ENCODE results near the gene PAK1. TPM values are rescaled to one million over a fixed set of nuclear protein-coding genes. Genes with fewer than 3 reads are reported as not detected.
"Not testable (repeated sequence)": the region's sequence is repeated elsewhere in the genome, so short reads cannot be mapped to it uniquely, and the experiment has no call there.

The PAK1 gene
- total RNA-seq, 1 donor from 2014 or later, result 33.1 TPM

- DNase-seq (ENCODE audit: low spot score), result no peak
- Mint-ChIP-seq H3K36me3 (ENCODE audit: low read depth) (peaks cover 24% of the 10 kb centered on the region), H3K27ac (no peak overlapping the region), H3K9me3 (no peaks in the 10 kb centered on the region), H3K4me1 (ENCODE audit: low read depth) (no peaks in the 10 kb centered on the region), H3K4me3 (no peak overlapping the region), H3K27me3 (ENCODE audit: insufficient read depth) (no peaks in the 10 kb centered on the region)
- intact Hi-C loops (cut with micrococcal nuclease), result no loop called here
Measured at GRCh38 chr11:77387701-77388100, 86.2 kb downstream of the PAK1 start.

GRCh38 chr11:77386178-77386577 is 87.7 kb downstream of the PAK1 start:
- Mint-ChIP-seq H3K4me1 (ENCODE audit: low read depth) (peaks cover 7% of the 10 kb centered on the region), H3K27me3 (ENCODE audit: insufficient read depth) (no peaks in the 10 kb centered on the region), H3K4me3 (no peak overlapping the region)

GRCh38 chr11:77385255-77385771 is 88.6 kb downstream of the PAK1 start:
- H3K27me3 Mint-ChIP-seq (ENCODE audit: insufficient read depth); DNase-seq (ENCODE audit: low spot score); H3K27ac Mint-ChIP-seq; H3K4me3 Mint-ChIP-seq; H3K9me3 Mint-ChIP-seq; intact Hi-C loops (cut with micrococcal nuclease): not testable (repeated sequence)
- peaks cover 17% of the 10 kb centered on the region for H3K36me3 Mint-ChIP-seq (ENCODE audit: low read depth)
- H3K4me1 Mint-ChIP-seq (ENCODE audit: low read depth), result peaks cover 16% of the 10 kb centered on the region

More at GRCh38 chr11:77386178-77386577, 87.7 kb downstream of the PAK1 start:
- H3K9me3 Mint-ChIP-seq, result no peaks in the 10 kb centered on the region
- intact Hi-C loops (cut with micrococcal nuclease), result no loop called here
- peaks cover 19% of the 10 kb centered on the region for H3K36me3 Mint-ChIP-seq (ENCODE audit: low read depth)
- H3K27ac Mint-ChIP-seq, result no peak overlapping the region
- no peak for DNase-seq (ENCODE audit: low spot score)

- no peaks in the 10 kb centered on the region for H3K27me3 Mint-ChIP-seq (ENCODE audit: insufficient read depth)
- peaks cover 22% of the 10 kb centered on the region for H3K36me3 Mint-ChIP-seq (ENCODE audit: low read depth)
- H3K27ac Mint-ChIP-seq, result no peak overlapping the region
- no peak overlapping the region for H3K4me3 Mint-ChIP-seq
- DNase-seq (ENCODE audit: low spot score), result no peak
- intact Hi-C loops (cut with micrococcal nuclease), result no loop called here
- H3K9me3 Mint-ChIP-seq, result no peaks in the 10 kb centered on the region
- peaks cover 16% of the 10 kb centered on the region for H3K4me1 Mint-ChIP-seq (ENCODE audit: low read depth)
Measured at GRCh38 chr11:77384571-77384970, 89.3 kb downstream of the PAK1 start.

- Mint-ChIP-seq H3K4me1 (ENCODE audit: low read depth) (peaks cover 16% of the 10 kb centered on the region), H3K36me3 (ENCODE audit: low read depth) (peaks cover 28% of the 10 kb centered on the region)
- H3K27ac Mint-ChIP-seq; H3K9me3 Mint-ChIP-seq; intact Hi-C loops (cut with micrococcal nuclease); H3K27me3 Mint-ChIP-seq (ENCODE audit: insufficient read depth); H3K4me3 Mint-ChIP-seq; DNase-seq (ENCODE audit: low spot score): not testable (repeated sequence)
Measured at GRCh38 chr11:77383349-77383748, 90.5 kb downstream of the PAK1 start.

- no peaks in the 10 kb centered on the region for H3K9me3 Mint-ChIP-seq
- no peak for DNase-seq (ENCODE audit: low spot score)
- no peak overlapping the region for H3K27ac Mint-ChIP-seq
- no peak overlapping the region for H3K4me3 Mint-ChIP-seq
- no peaks in the 10 kb centered on the region for H3K27me3 Mint-ChIP-seq (ENCODE audit: insufficient read depth)
- H3K4me1 Mint-ChIP-seq (ENCODE audit: low read depth), result peaks cover 16% of the 10 kb centered on the region
- H3K36me3 Mint-ChIP-seq (ENCODE audit: low read depth), result peaks cover 32% of the 10 kb centered on the region
- intact Hi-C loops (cut with micrococcal nuclease), result no loop called here
Measured at GRCh38 chr11:77381729-77382665, 91.9 kb downstream of the PAK1 start.

- no peak for DNase-seq (ENCODE audit: low spot score)
- H3K4me3 Mint-ChIP-seq, result no peak overlapping the region
- peaks cover 32% of the 10 kb centered on the region for H3K36me3 Mint-ChIP-seq (ENCODE audit: low read depth)
- intact Hi-C loops (cut with micrococcal nuclease), result no loop called here
- H3K9me3 Mint-ChIP-seq, result no peaks in the 10 kb centered on the region
- H3K27ac Mint-ChIP-seq, result no peak overlapping the region
- no peaks in the 10 kb centered on the region for H3K27me3 Mint-ChIP-seq (ENCODE audit: insufficient read depth)
- H3K4me1 Mint-ChIP-seq (ENCODE audit: low read depth), result peaks cover 16% of the 10 kb centered on the region
Measured at GRCh38 chr11:77379934-77380333, 94.0 kb downstream of the PAK1 start.

- Mint-ChIP-seq H3K27ac (peak overlapping the region; percentile 45), H3K4me1 (ENCODE audit: low read depth) (peaks cover 16% of the 10 kb centered on the region), H3K4me3 (no peak overlapping the region), H3K36me3 (ENCODE audit: low read depth) (peaks cover 29% of the 10 kb centered on the region), H3K27me3 (ENCODE audit: insufficient read depth) (no peaks in the 10 kb centered on the region), H3K9me3 (no peaks in the 10 kb centered on the region)
- intact Hi-C loops (cut with micrococcal nuclease), result no loop called here
- no peak for DNase-seq (ENCODE audit: low spot score)
Measured at GRCh38 chr11:77379253-77379652, 94.6 kb downstream of the PAK1 start.

- no peaks in the 10 kb centered on the region for H3K27me3 Mint-ChIP-seq (ENCODE audit: insufficient read depth)
- no peak overlapping the region for H3K4me3 Mint-ChIP-seq
- peaks cover 27% of the 10 kb centered on the region for H3K36me3 Mint-ChIP-seq (ENCODE audit: low read depth)
- H3K9me3 Mint-ChIP-seq, result no peaks in the 10 kb centered on the region
- peaks cover 16% of the 10 kb centered on the region for H3K4me1 Mint-ChIP-seq (ENCODE audit: low read depth)
- no peak overlapping the region for H3K27ac Mint-ChIP-seq
- no peak for DNase-seq (ENCODE audit: low spot score)
- intact Hi-C loops (cut with micrococcal nuclease), result no loop called here
Measured at GRCh38 chr11:77377734-77378133, 96.2 kb downstream of the PAK1 start.

- H3K9me3 Mint-ChIP-seq, result no peaks in the 10 kb centered on the region
- H3K27ac Mint-ChIP-seq, result no peak overlapping the region
- intact Hi-C loops (cut with micrococcal nuclease), result no loop called here
- peaks cover 23% of the 10 kb centered on the region for H3K36me3 Mint-ChIP-seq (ENCODE audit: low read depth)
- H3K27me3 Mint-ChIP-seq (ENCODE audit: insufficient read depth), result no peaks in the 10 kb centered on the region
- H3K4me1 Mint-ChIP-seq (ENCODE audit: low read depth), result no peaks in the 10 kb centered on the region
- no peak overlapping the region for H3K4me3 Mint-ChIP-seq
- DNase-seq (ENCODE audit: low spot score), result no peak
Measured at GRCh38 chr11:77375107-77375506, 98.8 kb downstream of the PAK1 start.

- DNase-seq (ENCODE audit: low spot score), result no peak
- Mint-ChIP-seq H3K4me1 (ENCODE audit: low read depth) (no peaks in the 10 kb centered on the region), H3K27me3 (ENCODE audit: insufficient read depth) (no peaks in the 10 kb centered on the region), H3K9me3 (no peaks in the 10 kb centered on the region), H3K27ac (no peak overlapping the region), H3K4me3 (no peak overlapping the region), H3K36me3 (ENCODE audit: low read depth) (peaks cover 19% of the 10 kb centered on the region)
- intact Hi-C loops (cut with micrococcal nuclease), result no loop called here
Measured at GRCh38 chr11:77374611-77375031, 99.3 kb downstream of the PAK1 start.

GRCh38 chr11:77374108-77374507 is 99.8 kb downstream of the PAK1 start:
- Mint-ChIP-seq H3K4me1 (ENCODE audit: low read depth) (no peaks in the 10 kb centered on the region), H3K9me3 (no peaks in the 10 kb centered on the region), H3K27me3 (ENCODE audit: insufficient read depth) (no peaks in the 10 kb centered on the region), H3K27ac (no peak overlapping the region), H3K4me3 (no peak overlapping the region), H3K36me3 (ENCODE audit: low read depth) (peaks cover 15% of the 10 kb centered on the region)
- intact Hi-C loops (cut with micrococcal nuclease), result no loop called here
- DNase-seq (ENCODE audit: low spot score), result no peak

- H3K4me3 Mint-ChIP-seq, result no peak overlapping the region
- H3K27ac Mint-ChIP-seq, result no peak overlapping the region
- H3K36me3 Mint-ChIP-seq (ENCODE audit: low read depth), result peaks cover 10% of the 10 kb centered on the region
- no peaks in the 10 kb centered on the region for H3K9me3 Mint-ChIP-seq
- intact Hi-C loops (cut with micrococcal nuclease), result no loop called here
- no peak for DNase-seq (ENCODE audit: low spot score)
- no peaks in the 10 kb centered on the region for H3K4me1 Mint-ChIP-seq (ENCODE audit: low read depth)
- no peaks in the 10 kb centered on the region for H3K27me3 Mint-ChIP-seq (ENCODE audit: insufficient read depth)
Measured at GRCh38 chr11:77372726-77373125, 101.2 kb downstream of the PAK1 start.

Data from activated T-helper 1 cell treated with anti-CD3 and anti-CD28 coated beads, Interleukin-12 subunit alpha, Interleukin-12 subunit beta, Interleukin-2, Interleukin-4 antibody, amounts not matched to agents 30 ng/mL and 10 ng/mL and 1 ng/mL, durations not matched to agents 14 hours and 24 hours and 36 hours (primary cell).